Skeletal muscle satellite cell (primary cell): ENCODE data around the gene DLX5.

Source experiments
- H3K27me3 ChIP-seq: 2 replicates; pipeline ENCODE4 v1.7.0; 2013; ENCODE audit warnings: low read length; ENCODE audit not compliant: control insufficient read depth, insufficient read depth
- H3K36me3 ChIP-seq: 2 replicates; pipeline ENCODE4 v1.7.0; 2013; ENCODE audit warnings: mild to moderate bottlenecking, control low read depth, low read length; ENCODE audit not compliant: insufficient read depth
- H3K4me1 ChIP-seq: 2 replicates; pipeline ENCODE4 v1.7.0; 2013; ENCODE audit warnings: low read length; ENCODE audit not compliant: control insufficient read depth, insufficient read depth
- H3K4me2 ChIP-seq: 2 replicates; pipeline ENCODE4 v1.7.0; 2013; ENCODE audit warnings: mild to moderate bottlenecking, low read length
- H3K4me3 ChIP-seq: 2 replicates; pipeline ENCODE4 v1.7.0; 2013; ENCODE audit warnings: low read length
- H3K9ac ChIP-seq: 2 replicates; pipeline ENCODE4 v1.7.0; 2013; ENCODE audit warnings: mild to moderate bottlenecking, low read depth, low read length, moderate library complexity
- H3K9me3 ChIP-seq: replicated peaks from 2 replicates; pipeline ENCODE4 v1.7.0; 2013; ENCODE audit warnings: mild to moderate bottlenecking, control low read depth, low read length

The DLX5 gene

GRCh38 chr7:97001656-97002554, 22.7 kb downstream of the DLX5 start:
- Histone ChIP-seq H3K27me3 (peaks cover 92% of the 10 kb centered on the region), H3K9me3 (no peaks in the 10 kb centered on the region), H3K36me3 (no peaks in the 10 kb centered on the region), H3K4me1 (peaks cover 6% of the 10 kb centered on the region), H3K9ac (no peak overlapping the region), H3K4me3 (no peak overlapping the region), H3K4me2 (no peak overlapping the region)

- Histone ChIP-seq H3K4me1 (peaks cover 6% of the 10 kb centered on the region), H3K4me2 (no peak overlapping the region), H3K9ac (no peak overlapping the region), H3K9me3 (no peaks in the 10 kb centered on the region), H3K36me3 (no peaks in the 10 kb centered on the region), H3K27me3 (peaks cover 93% of the 10 kb centered on the region), H3K4me3 (no peak overlapping the region)
Measured at GRCh38 chr7:97001221-97001620, 23.4 kb downstream of the DLX5 start.

GRCh38 chr7:96998744-96999143, 25.9 kb downstream of the DLX5 start:
- no peaks in the 10 kb centered on the region for H3K36me3 ChIP-seq
- no peak overlapping the region for H3K9ac ChIP-seq
- H3K4me1 ChIP-seq, result no peaks in the 10 kb centered on the region
- no peak overlapping the region for H3K4me3 ChIP-seq
- peaks cover 94% of the 10 kb centered on the region for H3K27me3 ChIP-seq
- H3K9me3 ChIP-seq, result no peaks in the 10 kb centered on the region
- H3K4me2 ChIP-seq, result no peak overlapping the region

GRCh38 chr7:96998333-96998732, 26.3 kb downstream of the DLX5 start:
- H3K9me3 ChIP-seq, result no peaks in the 10 kb centered on the region
- no peak overlapping the region for H3K4me3 ChIP-seq
- no peaks in the 10 kb centered on the region for H3K36me3 ChIP-seq
- H3K4me1 ChIP-seq, result no peaks in the 10 kb centered on the region
- peaks cover 94% of the 10 kb centered on the region for H3K27me3 ChIP-seq
- H3K9ac ChIP-seq, result no peak overlapping the region
- H3K4me2 ChIP-seq, result no peak overlapping the region

- Histone ChIP-seq H3K4me3 (no peak overlapping the region), H3K9ac (no peak overlapping the region), H3K27me3 (peaks cover 94% of the 10 kb centered on the region), H3K9me3 (no peaks in the 10 kb centered on the region), H3K36me3 (no peaks in the 10 kb centered on the region), H3K4me1 (no peaks in the 10 kb centered on the region), H3K4me2 (no peak overlapping the region)
Measured at GRCh38 chr7:96997512-96998032, 27.1 kb downstream of the DLX5 start.

GRCh38 chr7:96996958-96997511, 27.6 kb downstream of the DLX5 start:
- H3K4me3 ChIP-seq, result no peak overlapping the region
- peaks cover 94% of the 10 kb centered on the region for H3K27me3 ChIP-seq
- H3K9ac ChIP-seq, result no peak overlapping the region
- no peaks in the 10 kb centered on the region for H3K36me3 ChIP-seq
- no peak overlapping the region for H3K4me2 ChIP-seq
- no peaks in the 10 kb centered on the region for H3K9me3 ChIP-seq
- no peaks in the 10 kb centered on the region for H3K4me1 ChIP-seq

- Histone ChIP-seq H3K27me3 (peaks cover 94% of the 10 kb centered on the region), H3K4me2 (no peak overlapping the region), H3K4me3 (no peak overlapping the region), H3K9me3 (no peaks in the 10 kb centered on the region), H3K9ac (no peak overlapping the region), H3K36me3 (no peaks in the 10 kb centered on the region), H3K4me1 (no peaks in the 10 kb centered on the region)
Measured at GRCh38 chr7:96996111-96996957, 28.3 kb downstream of the DLX5 start.

GRCh38 chr7:96995406-96996110, 29.1 kb downstream of the DLX5 start:
- H3K9me3 ChIP-seq, result no peaks in the 10 kb centered on the region
- no peaks in the 10 kb centered on the region for H3K36me3 ChIP-seq
- no peak overlapping the region for H3K4me2 ChIP-seq
- H3K9ac ChIP-seq, result no peak overlapping the region
- H3K27me3 ChIP-seq, result peaks cover 94% of the 10 kb centered on the region
- H3K4me1 ChIP-seq, result no peaks in the 10 kb centered on the region
- H3K4me3 ChIP-seq, result no peak overlapping the region

GRCh38 chr7:96993980-96994379, 30.7 kb downstream of the DLX5 start:
- H3K4me3 ChIP-seq, result no peak overlapping the region
- H3K9ac ChIP-seq, result no peak overlapping the region
- no peaks in the 10 kb centered on the region for H3K9me3 ChIP-seq
- no peaks in the 10 kb centered on the region for H3K36me3 ChIP-seq
- H3K4me1 ChIP-seq, result no peaks in the 10 kb centered on the region
- peaks cover 91% of the 10 kb centered on the region for H3K27me3 ChIP-seq
- no peak overlapping the region for H3K4me2 ChIP-seq

- Histone ChIP-seq H3K36me3 (no peaks in the 10 kb centered on the region), H3K27me3 (peaks cover 91% of the 10 kb centered on the region), H3K9me3 (no peaks in the 10 kb centered on the region), H3K4me2 (no peak overlapping the region), H3K4me1 (no peaks in the 10 kb centered on the region), H3K9ac (no peak overlapping the region), H3K4me3 (no peak overlapping the region)
Measured at GRCh38 chr7:96993094-96993865, 31.4 kb downstream of the DLX5 start.
